GM23248 (cell line): ENCODE results near the gene GRN.

ENCODE experiments used
- EZH2 ChIP-seq: fragments of 200-600 bp; sonication (generic); IDR thresholded peaks from 2 replicates; pipeline ENCODE4 v1.6.1; 2018; ENCODE audit warnings: antibody characterized with exemption, mild to moderate bottlenecking; ENCODE audit not compliant: insufficient read depth, poor library complexity, severe bottlenecking
- EZH2phosphoT487 ChIP-seq: fragments of 200-600 bp; sonication (generic); IDR thresholded peaks from 2 replicates; pipeline ENCODE4 v1.6.1; 2018; ENCODE audit warnings: antibody characterized with exemption, moderate library complexity, mild to moderate bottlenecking, low read depth; ENCODE audit not compliant: insufficient read depth

DNA sequence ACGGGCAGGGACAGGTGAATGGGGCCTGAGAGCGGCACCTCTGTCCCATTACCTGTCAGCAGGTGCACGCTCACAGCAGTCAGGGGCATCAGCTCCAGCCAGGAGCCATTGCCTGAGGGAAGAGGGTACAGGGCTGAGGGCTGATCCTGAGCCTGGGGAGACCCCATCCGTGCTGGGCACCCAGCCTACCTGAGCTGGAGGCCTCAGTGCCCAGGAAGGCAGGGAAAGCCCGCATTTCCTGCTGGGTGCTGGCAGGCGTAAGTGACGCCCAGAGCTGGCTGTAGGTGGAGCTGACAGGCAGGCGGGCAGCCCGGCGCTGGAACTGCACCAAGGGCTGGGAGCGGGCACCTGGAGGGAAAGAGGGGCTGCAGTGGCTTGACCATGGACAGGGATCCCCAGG is 11.1 kb downstream of the GRN start:
- TF ChIP-seq EZH2 (no peak), EZH2phosphoT487 (no peak)
